HG03025 (cell line): ENCODE measurements around the gene SLAIN2.
"Not testable (repeated sequence)": the region's sequence is repeated elsewhere in the genome, so short reads cannot be mapped to it uniquely, and the experiment has no call there.

Experiments used
- ATAC-seq: cut with Tn5 transposase; IDR thresholded peaks from one replicate; pipeline ENCODE4 v1.9.1; 2021; ENCODE audit warnings: mild to moderate bottlenecking, moderate library complexity; ENCODE audit not compliant: unreplicated experiment, low FRiP score

Gene SLAIN2

GRCh38 chr4:48429709-48430474 lies 88.6 kb downstream of the SLAIN2 start:
- ATAC-seq, result no peak

GRCh38 chr4:48431401-48431800 lies 90.1 kb downstream of the SLAIN2 start:
- ATAC-seq, result no peak

- no peak for ATAC-seq
These were observed 90.7 kb downstream of the SLAIN2 start for GRCh38 chr4:48432017-48432416.

GRCh38 chr4:48436318-48436717 lies 95.0 kb downstream of the SLAIN2 start:
- no peak for ATAC-seq

GRCh38 chr4:48439988-48440387 lies 98.7 kb downstream of the SLAIN2 start:
- ATAC-seq, result no peak

GRCh38 chr4:48440914-48441313 lies 99.6 kb downstream of the SLAIN2 start:
- ATAC-seq, result not testable (repeated sequence)

- no peak for ATAC-seq
These were observed 104.4 kb downstream of the SLAIN2 start for GRCh38 chr4:48445704-48446103.

- no peak for ATAC-seq
These were observed 105.3 kb downstream of the SLAIN2 start for GRCh38 chr4:48446642-48447041.

- no peak for ATAC-seq
These were observed 107.8 kb downstream of the SLAIN2 start for GRCh38 chr4:48449151-48449550.

- ATAC-seq, result no peak
These were observed 109.4 kb downstream of the SLAIN2 start for GRCh38 chr4:48450740-48451139.

GRCh38 chr4:48451656-48452055 lies 110.3 kb downstream of the SLAIN2 start:
- ATAC-seq, result not testable (repeated sequence)

- no peak for ATAC-seq
These were observed 113.3 kb downstream of the SLAIN2 start for GRCh38 chr4:48454591-48454990.

GRCh38 chr4:48461000-48461399 lies 119.7 kb downstream of the SLAIN2 start:
- ATAC-seq, result no peak

GRCh38 chr4:48462363-48462762 lies 121.0 kb downstream of the SLAIN2 start:
- ATAC-seq, result no peak

- no peak for ATAC-seq
These were observed 126.1 kb downstream of the SLAIN2 start for GRCh38 chr4:48467442-48467841.

GRCh38 chr4:48467891-48468290 lies 126.6 kb downstream of the SLAIN2 start:
- no peak for ATAC-seq

- no peak for ATAC-seq
These were observed 128.8 kb downstream of the SLAIN2 start for GRCh38 chr4:48470137-48470536.

GRCh38 chr4:48470570-48470969 lies 129.2 kb downstream of the SLAIN2 start:
- no peak for ATAC-seq

GRCh38 chr4:48472794-48473193 lies 131.5 kb downstream of the SLAIN2 start:
- no peak for ATAC-seq

GRCh38 chr4:48475770-48476169 lies 134.4 kb downstream of the SLAIN2 start:
- ATAC-seq, result no peak
